Mesodermal cell (in vitro differentiated cells): ENCODE measurements around the gene COL4A6. TPM values are rescaled to one million over a fixed set of nuclear protein-coding genes. Genes with fewer than 3 reads are reported as not detected.
"Not testable (repeated sequence)": the region's sequence is repeated elsewhere in the genome, so short reads cannot be mapped to it uniquely, and the experiment has no call there.

Source experiments
- H3K27ac ChIP-seq: 2 replicates; pipeline ENCODE4 v1.7.0; 2013; ENCODE audit warnings: mild to moderate bottlenecking, low read depth, low read length, moderate library complexity; ENCODE audit not compliant: severe bottlenecking
- H3K36me3 ChIP-seq: 2 replicates; pipeline ENCODE4 v1.7.1; 2013; ENCODE audit warnings: mild to moderate bottlenecking, low read length, moderate library complexity; ENCODE audit not compliant: control insufficient read depth, insufficient read depth
- H3K4me1 ChIP-seq: one replicate; pipeline ENCODE4 v1.7.1; 2013; ENCODE audit warnings: mild to moderate bottlenecking, low read length; ENCODE audit not compliant: insufficient read depth, control insufficient read depth, poor library complexity, severe bottlenecking
- H3K4me3 ChIP-seq: 2 replicates; pipeline ENCODE4 v1.7.0; 2013; ENCODE audit warnings: low read length, control low read depth, mild to moderate bottlenecking; ENCODE audit not compliant: insufficient read depth, poor library complexity, severe bottlenecking; ENCODE audit errors: extremely low read depth
- H3K9me3 ChIP-seq: 2 replicates; pipeline ENCODE4 v1.7.1; 2013; ENCODE audit warnings: mild to moderate bottlenecking, low read length, moderate library complexity; ENCODE audit not compliant: control insufficient read depth
- whole genome bisulfite sequencing, 2 experiments: methylation state at CpG; one replicate each; pipeline ENCODE4 v1.1.5; 2013; ENCODE audit warnings: missing lambda C conversion rate in 2 of 2; ENCODE audit not compliant: insufficient coverage in 2 of 2; 5-methylcytosine and 5-hydroxymethylcytosine counted together
- polyA plus RNA-seq, 2 experiments: library from polyadenylated mRNA; stranded (reverse); fragments of 50-300 nt; gene quantifications; one replicate each; pipeline ENCODE4 v1.2.3, GENCODE V29; 2013

COL4A6 gene
- 33.3 TPM for polyA plus RNA-seq (2013, experiment 1 of 2)
- polyA plus RNA-seq (2013, experiment 2 of 2), result 35.7 TPM

- peaks cover 5% of the 10 kb centered on the region for H3K36me3 ChIP-seq
- no peaks in the 10 kb centered on the region for H3K9me3 ChIP-seq
- peaks cover 6% of the 10 kb centered on the region for H3K4me1 ChIP-seq
- no peak within 1 kb of the TSS for H3K27ac ChIP-seq
- H3K4me3 ChIP-seq, result peak within 1 kb of the TSS; percentile 66
- WGBS, 2 experiments, result 5 to 33% methylated on average over 1 to 4 of the region's 16 CpGs
Observed at GRCh38 chrX:108438110-108438623, at the start of gene COL4A6. TSS of gene COL4A6 (minus strand) at chrX:108438422. CDS start at chrX:108438196, 226 bp downstream.

GRCh38 chrX:108485960-108486359 lies 47.7 kb upstream of the COL4A6 start:
- no peaks in the 10 kb centered on the region for H3K4me1 ChIP-seq
- H3K4me3 ChIP-seq, result no peak overlapping the region
- no peak overlapping the region for H3K27ac ChIP-seq
- H3K9me3 ChIP-seq, result peaks cover 4% of the 10 kb centered on the region
- H3K36me3 ChIP-seq, result peaks cover 9% of the 10 kb centered on the region
- no CpG with 5 or more reads among the region's 2 CpGs for WGBS, 2 experiments

GRCh38 chrX:108484251-108484650 lies 46.0 kb upstream of the COL4A6 start:
- WGBS, 2 experiments, result 88% methylated on average over 3 of the region's 3 CpGs; no CpG with 5 or more reads in 1 of the 2 experiments
- H3K27ac ChIP-seq, result no peak overlapping the region

DNA sequence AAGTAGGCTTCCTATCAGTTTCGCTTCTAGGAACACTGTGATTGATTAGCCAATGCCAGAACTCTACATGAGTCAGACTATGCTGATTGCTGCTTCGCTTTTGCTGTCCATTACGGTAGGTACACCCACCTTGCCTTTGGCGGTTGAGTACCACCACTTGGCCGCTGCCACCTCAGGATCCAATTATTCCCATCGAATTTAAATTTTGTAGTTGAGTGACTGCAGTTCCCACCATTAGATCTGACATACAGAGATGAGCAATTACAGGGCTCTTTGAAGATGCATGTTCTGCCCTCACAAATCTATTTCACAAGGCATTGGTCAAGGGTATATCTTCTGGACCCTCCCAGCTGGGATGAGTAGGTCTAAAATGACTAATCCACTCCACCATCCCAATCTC lies 43.3 kb upstream of the COL4A6 start:
- H3K27ac ChIP-seq, H3K9me3 ChIP-seq, H3K4me1 ChIP-seq, H3K4me3 ChIP-seq: not testable (repeated sequence)
- WGBS, 2 experiments, result 100% methylated on average over 3 of the region's 6 CpGs; no CpG with 5 or more reads in 1 of the 2 experiments
- H3K36me3 ChIP-seq, result peaks cover 29% of the 10 kb centered on the region

More at GRCh38 chrX:108484251-108484650, 46.0 kb upstream of the COL4A6 start:
- H3K4me3 ChIP-seq, result no peak overlapping the region
- peaks cover 26% of the 10 kb centered on the region for H3K36me3 ChIP-seq
- no peaks in the 10 kb centered on the region for H3K4me1 ChIP-seq
- H3K9me3 ChIP-seq, result peaks cover 4% of the 10 kb centered on the region

- H3K9me3 ChIP-seq, result no peaks in the 10 kb centered on the region
- no peak overlapping the region for H3K4me3 ChIP-seq
- peaks cover under 1% of the 10 kb centered on the region for H3K36me3 ChIP-seq
- H3K27ac ChIP-seq, result no peak overlapping the region
- no peaks in the 10 kb centered on the region for H3K4me1 ChIP-seq
Observed at GRCh38 chrX:108473979-108474378, 35.8 kb upstream of the COL4A6 start.

GRCh38 chrX:108468486-108468885 lies 30.3 kb upstream of the COL4A6 start:
- H3K4me1 ChIP-seq, result no peaks in the 10 kb centered on the region
- no peaks in the 10 kb centered on the region for H3K9me3 ChIP-seq
- H3K36me3 ChIP-seq, result no peaks in the 10 kb centered on the region
- WGBS, 2 experiments, result no CpG with 5 or more reads among the region's 1 CpG
- no peak overlapping the region for H3K4me3 ChIP-seq
- H3K27ac ChIP-seq, result no peak overlapping the region

DNA sequence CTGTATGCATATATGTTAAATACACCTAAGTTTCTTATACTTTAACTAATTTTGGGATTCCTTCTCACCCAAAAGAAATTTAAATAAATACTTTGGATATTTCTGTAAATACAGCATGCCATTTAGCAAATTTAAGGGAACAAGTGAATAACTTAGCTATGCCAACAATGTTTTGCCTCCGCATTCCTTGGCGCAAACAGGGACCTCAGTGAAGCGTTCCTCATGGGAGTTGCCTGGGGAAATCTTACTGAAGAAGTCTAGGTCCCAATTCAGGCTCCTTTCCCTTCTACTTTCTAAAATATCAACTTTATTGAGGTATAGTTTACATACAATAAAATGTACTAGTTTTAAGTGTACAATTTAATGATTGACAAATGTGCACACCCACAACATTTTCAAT lies 26.4 kb upstream of the COL4A6 start:
- Histone ChIP-seq H3K36me3 (no peaks in the 10 kb centered on the region), H3K27ac (no peak overlapping the region), H3K4me3 (no peak overlapping the region), H3K4me1 (no peaks in the 10 kb centered on the region), H3K9me3 (no peaks in the 10 kb centered on the region)
- WGBS, 2 experiments, result no CpG with 5 or more reads among the region's 3 CpGs

GRCh38 chrX:108456971-108457477 lies 18.8 kb upstream of the COL4A6 start:
- H3K4me1 ChIP-seq, result no peaks in the 10 kb centered on the region
- H3K9me3 ChIP-seq, result no peaks in the 10 kb centered on the region
- H3K27ac ChIP-seq, result no peak overlapping the region
- H3K36me3 ChIP-seq, result peaks cover 3% of the 10 kb centered on the region
- WGBS, 2 experiments, result no CpG with 5 or more reads among the region's 4 CpGs
- no peak overlapping the region for H3K4me3 ChIP-seq

DNA sequence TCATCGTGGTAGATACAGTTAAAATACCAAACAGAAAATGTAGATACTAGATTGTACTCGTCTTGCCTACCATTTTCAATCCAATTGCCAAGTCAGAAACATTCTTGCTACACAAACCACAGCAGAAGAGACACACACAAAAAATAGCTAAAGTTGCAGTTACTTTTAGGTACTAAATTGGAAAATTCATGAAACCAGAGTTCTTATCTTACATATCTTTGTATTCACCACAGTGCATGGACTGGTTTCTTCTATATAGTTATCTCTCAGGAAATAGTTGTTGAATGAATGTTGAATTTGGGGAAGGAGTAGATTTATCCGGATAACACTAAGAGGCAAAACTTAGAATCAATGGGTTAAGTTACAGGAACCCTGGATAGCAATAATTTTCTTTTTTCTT lies 15.6 kb upstream of the COL4A6 start:
- no CpG with 5 or more reads among the region's 3 CpGs for WGBS, 2 experiments
- Histone ChIP-seq H3K36me3 (peaks cover 16% of the 10 kb centered on the region), H3K27ac (no peak overlapping the region), H3K4me1 (no peaks in the 10 kb centered on the region), H3K4me3 (no peak overlapping the region), H3K9me3 (no peaks in the 10 kb centered on the region)

- Histone ChIP-seq H3K27ac (no peak overlapping the region), H3K36me3 (peaks cover 37% of the 10 kb centered on the region), H3K4me1 (no peaks in the 10 kb centered on the region), H3K9me3 (peaks cover 4% of the 10 kb centered on the region), H3K4me3 (no peak overlapping the region)
- WGBS, 2 experiments, result 40 to 80% methylated on average over 1 of the region's 2 CpGs
Observed at GRCh38 chrX:108447303-108447702, 9.1 kb upstream of the COL4A6 start.

- WGBS, 2 experiments, result 80% methylated on average over 1 of the region's 2 CpGs; no CpG with 5 or more reads in 1 of the 2 experiments
- Histone ChIP-seq H3K4me3 (peak overlapping the region; percentile 66), H3K9me3 (peaks cover 4% of the 10 kb centered on the region), H3K36me3 (peaks cover 19% of the 10 kb centered on the region), H3K4me1 (no peaks in the 10 kb centered on the region), H3K27ac (no peak overlapping the region)
Observed at GRCh38 chrX:108442901-108443464, 4.8 kb upstream of the COL4A6 start.
